Medulla oblongata (tissue), 1 donor: Measurements from ENCODE around the gene GCDH.
A peak's percentile ranks its signal among the peaks of the same experiment; 100 is the strongest.
"Not testable (repeated sequence)": the region's sequence is repeated elsewhere in the genome, so short reads cannot be mapped to it uniquely, and the experiment has no call there.

Experiments used
- DNase-seq: peaks from one replicate; pipeline ENCODE4 v3.0.0-alpha.2; 2015; ENCODE audit errors: extremely low spot score

The GCDH gene

GRCh38 chr19:12907166-12907565 is 16.2 kb downstream of the GCDH start:
- no peak for DNase-seq

GRCh38 chr19:12912571-12912970 is 21.6 kb downstream of the GCDH start:
- no peak for DNase-seq

GRCh38 chr19:12913011-12913561 is 22.1 kb downstream of the GCDH start:
- peak; percentile 87 for DNase-seq

GRCh38 chr19:12913851-12914690 is 23.1 kb downstream of the GCDH start:
- peak; percentile 60 for DNase-seq

GRCh38 chr19:12915860-12916259 is 24.9 kb downstream of the GCDH start:
- not testable (repeated sequence) for DNase-seq

GRCh38 chr19:12918253-12918652 is 27.3 kb downstream of the GCDH start:
- DNase-seq = no peak

GRCh38 chr19:12921047-12921446 is 30.1 kb downstream of the GCDH start:
- DNase-seq = no peak

- DNase-seq = no peak
Measured at GRCh38 chr19:12922959-12923358, 32.0 kb downstream of the GCDH start.

- no peak for DNase-seq
Measured at GRCh38 chr19:12924621-12925310, 33.8 kb downstream of the GCDH start.

- DNase-seq = no peak
Measured at GRCh38 chr19:12930002-12930645, 39.2 kb downstream of the GCDH start.

- DNase-seq = no peak
Measured at GRCh38 chr19:12932392-12933286, 41.7 kb downstream of the GCDH start.

- DNase-seq = peak; percentile 96
Measured at GRCh38 chr19:12933287-12934072, 42.5 kb downstream of the GCDH start, which contains the start of gene FARSA. TSS of gene FARSA (minus strand) at chr19:12933711. CDS start at chr19:12933696, 15 bp downstream.

GRCh38 chr19:12935071-12935470 is 44.1 kb downstream of the GCDH start:
- DNase-seq = no peak

GRCh38 chr19:12936582-12936981 is 45.6 kb downstream of the GCDH start:
- no peak for DNase-seq

- peak; percentile 73 for DNase-seq
Measured at GRCh38 chr19:12937093-12937926, 46.4 kb downstream of the GCDH start.

GRCh38 chr19:12937927-12938778 is 47.2 kb downstream of the GCDH start, which contains the start of gene CALR:
TSS of gene CALR (plus strand) at chr19:12938609. CDS start at chr19:12938680, 71 bp downstream.
- DNase-seq = peak; percentile 100

GRCh38 chr19:12938779-12939601 is 48.0 kb downstream of the GCDH start:
- DNase-seq = no peak
